GM12874 (cell line): ENCODE results near the gene SNX21.

Source experiments
- CTCF ChIP-seq: IDR thresholded peaks from 2 replicates; pipeline ENCODE4 v1.5.1; 2011; ENCODE audit warnings: low read depth, mild to moderate bottlenecking, control low read depth, low read length, moderate library complexity; ENCODE audit not compliant: insufficient read depth

Gene SNX21

GRCh38 chr20:45848969-45849582 is 15.5 kb downstream of the SNX21 start:
- TF ChIP-seq CTCF: no peak

GRCh38 chr20:45850238-45850637 is 16.6 kb downstream of the SNX21 start:
- TF ChIP-seq CTCF: no peak

- no peak for TF ChIP-seq CTCF
These were observed 17.3 kb downstream of the SNX21 start for GRCh38 chr20:45850926-45851325.

- TF ChIP-seq CTCF: no peak
These were observed 17.9 kb downstream of the SNX21 start for GRCh38 chr20:45851501-45851900.

- TF ChIP-seq CTCF: no peak
These were observed 18.7 kb downstream of the SNX21 start for GRCh38 chr20:45852326-45852725.

GRCh38 chr20:45853484-45853883 is 19.9 kb downstream of the SNX21 start:
- TF ChIP-seq CTCF: no peak

GRCh38 chr20:45857114-45857881 is 23.7 kb downstream of the SNX21 start, which contains the start of the genes ACOT8 and ZSWIM3:
Gene ACOT8 (minus strand): TSS chr20:45857392. CDS start chr20:45857315, 77 bp downstream.
Gene ZSWIM3 (plus strand): TSS chr20:45857614. CDS start chr20:45857826, 212 bp downstream.
- TF ChIP-seq CTCF: no peak
